Stimulated activated CD4-positive, alpha-beta T cell treated with anti-CD3 and anti-CD28 coated beads, TNF-alpha, amount 100 ng/mL, for 1 hour (primary cell): ENCODE results near the gene NPDC1.
"Not testable (repeated sequence)": the region's sequence is repeated elsewhere in the genome, so short reads cannot be mapped to it uniquely, and the experiment has no call there.

Experiments
- DNase-seq, 3 donors: peaks; one replicate each; pipeline ENCODE4 v3.0.0-alpha.2; 2020; ENCODE audit warnings: low read depth in 3 of 3, low spot score in 1 of 3

Gene NPDC1

GRCh38 chr9:137075275-137075775 is 29.3 kb upstream of the NPDC1 start:
- no peak for DNase-seq

- DNase-seq = no peak
Observed at GRCh38 chr9:137074657-137075274, 28.8 kb upstream of the NPDC1 start.

- no peak for DNase-seq
Observed at GRCh38 chr9:137073992-137074399, 28.0 kb upstream of the NPDC1 start.

GRCh38 chr9:137071282-137071681 is 25.3 kb upstream of the NPDC1 start:
- no peak for DNase-seq

- DNase-seq = no peak
Observed at GRCh38 chr9:137070906-137071275, 24.9 kb upstream of the NPDC1 start.

GRCh38 chr9:137070201-137070905 is 24.4 kb upstream of the NPDC1 start, which contains the start of gene SAPCD2:
Gene SAPCD2 (minus strand): TSS chr9:137070557. CDS start chr9:137070460, 97 bp downstream.
- peak; percentile 41 to 60 (median 47) for DNase-seq

GRCh38 chr9:137069508-137070091 is 23.6 kb upstream of the NPDC1 start:
- DNase-seq = no peak

GRCh38 chr9:137068539-137069507 is 22.8 kb upstream of the NPDC1 start:
- DNase-seq = no peak

- peak; percentile 69 to 83 (median 73) for DNase-seq
Observed at GRCh38 chr9:137067860-137068538, 22.0 kb upstream of the NPDC1 start.

- DNase-seq = no peak
Observed at GRCh38 chr9:137066096-137066861, 20.3 kb upstream of the NPDC1 start.

GRCh38 chr9:137065336-137065967 is 19.5 kb upstream of the NPDC1 start:
- DNase-seq = no peak

GRCh38 chr9:137064880-137065164 is 18.8 kb upstream of the NPDC1 start:
- no peak for DNase-seq

- peak in 2 of 3 donors; percentile 31 to 67 for DNase-seq
Observed at GRCh38 chr9:137064027-137064879, 18.3 kb upstream of the NPDC1 start.

- DNase-seq = no peak
Observed at GRCh38 chr9:137063311-137064026, 17.5 kb upstream of the NPDC1 start.

- DNase-seq = not testable (repeated sequence)
Observed at GRCh38 chr9:137062798-137063197, 16.8 kb upstream of the NPDC1 start.

GRCh38 chr9:137062384-137062783 is 16.4 kb upstream of the NPDC1 start:
- no peak for DNase-seq

GRCh38 chr9:137058521-137059234 is 12.7 kb upstream of the NPDC1 start:
- DNase-seq = no peak
